Dermis blood vessel endothelial cell (primary cell): ENCODE results near the gene OR56A4. TPM values are rescaled to one million over a fixed set of nuclear protein-coding genes. Genes with fewer than 3 reads are reported as not detected.
A peak's percentile ranks its signal among the peaks of the same experiment; 100 is the strongest.
"Not testable (repeated sequence)": the region's sequence is repeated elsewhere in the genome, so short reads cannot be mapped to it uniquely, and the experiment has no call there.

Experiments used
- DNase-seq: peaks from one replicate; pipeline ENCODE4 v3.0.0; 2010
- total RNA-seq: library from RNA; depleted of rRNA; stranded (reverse); fragments of >200 nt; gene quantifications from 2 replicates; pipeline ENCODE4 v1.2.3, GENCODE V29; 2014

OR56A4 gene
- total RNA-seq = not detected in 2 replicates

GRCh38 chr11:6006846-6007245, at the start of gene OR56A4:
TSS of gene OR56A4 (minus strand) at chr11:6006946. CDS start at chr11:6002992, 3,954 bp downstream.
- DNase-seq = no peak

- DNase-seq = no peak
Measured at GRCh38 chr11:6055569-6055968, 48.8 kb upstream of the OR56A4 start.

GRCh38 chr11:6052374-6052773, 45.6 kb upstream of the OR56A4 start:
- DNase-seq = no peak

- peak; percentile 25 for DNase-seq
Measured at GRCh38 chr11:6040874-6041273, 34.1 kb upstream of the OR56A4 start.

- no peak for DNase-seq
Measured at GRCh38 chr11:6030708-6031405, 24.1 kb upstream of the OR56A4 start, which contains the start of gene OR56A1. TSS of gene OR56A1 (minus strand) at chr11:6030758. CDS start at chr11:6027692, 3,066 bp downstream.

- DNase-seq = no peak
Measured at GRCh38 chr11:6027501-6027900, 20.8 kb upstream of the OR56A4 start.

- DNase-seq = no peak
Measured at GRCh38 chr11:6025056-6025455, 18.3 kb upstream of the OR56A4 start.

- DNase-seq = peak; percentile 71
Measured at GRCh38 chr11:6022956-6023355, 16.2 kb upstream of the OR56A4 start.

- no peak for DNase-seq
Measured at GRCh38 chr11:6013042-6013441, 6.3 kb upstream of the OR56A4 start.

- no peak for DNase-seq
Measured at GRCh38 chr11:6012035-6012668, 5.4 kb upstream of the OR56A4 start.

- DNase-seq = no peak
Measured at GRCh38 chr11:6006395-6006794, 351 bp downstream of the OR56A4 start.

GRCh38 chr11:6002202-6002699, 4.5 kb downstream of the OR56A4 start:
- DNase-seq = no peak

GRCh38 chr11:5994791-5995190, 12.0 kb downstream of the OR56A4 start:
- DNase-seq = no peak

- peak; percentile 54 for DNase-seq
Measured at GRCh38 chr11:5992604-5993251, 14.0 kb downstream of the OR56A4 start.

- no peak for DNase-seq
Measured at GRCh38 chr11:5992150-5992549, 14.6 kb downstream of the OR56A4 start.

GRCh38 chr11:5989203-5989602, 17.5 kb downstream of the OR56A4 start:
- no peak for DNase-seq

- DNase-seq = no peak
Measured at GRCh38 chr11:5986885-5987284, 19.9 kb downstream of the OR56A4 start, which contains the start of gene OR52L1. TSS of gene OR52L1 (minus strand) at chr11:5986985. CDS start at chr11:5986930, 55 bp downstream.

- no peak for DNase-seq
Measured at GRCh38 chr11:5983443-5983842, 23.3 kb downstream of the OR56A4 start.

- no peak for DNase-seq
Measured at GRCh38 chr11:5973530-5973929, 33.2 kb downstream of the OR56A4 start.

GRCh38 chr11:5968394-5968793, 38.4 kb downstream of the OR56A4 start, which contains the start of gene OR56A5:
TSS of gene OR56A5 (minus strand) at chr11:5968494. CDS start at chr11:5968494, 0 bp downstream.
- DNase-seq = no peak

- DNase-seq = no peak
Measured at GRCh38 chr11:5967708-5968107, 39.0 kb downstream of the OR56A4 start.

GRCh38 chr11:5966958-5967357, 39.8 kb downstream of the OR56A4 start:
- DNase-seq = no peak

- not testable (repeated sequence) for DNase-seq
Measured at GRCh38 chr11:5960704-5961320, 45.9 kb downstream of the OR56A4 start.
